A673 (cell line): ENCODE results near the gene ACVR1B. TPM values are rescaled to one million over a fixed set of nuclear protein-coding genes. Genes with fewer than 3 reads are reported as not detected.

ENCODE experiments used
- BruUV-seq: library from RNA; stranded (reverse); fragments of 400-500 nt; replicated peaks from 2 replicates; lab custom pipeline; 2021; lab: Mats Ljungman, UMichigan
- CTCF ChIA-PET: fragments of 300-600 bp; sonication (Branson Sonifier 250); formaldehyde crosslinking; loops from one replicate; lab custom pipeline; 2022; ENCODE audit warnings: antibody characterized with exemption; lab: Charles Lee
- POLR2A ChIA-PET: fragments of 300-600 bp; sonication (Branson Sonifier 250); formaldehyde crosslinking; loops from one replicate; lab custom pipeline; 2022; ENCODE audit warnings: antibody characterized with exemption; ENCODE audit not compliant: low non-redundant PET; lab: Charles Lee
- DNase-seq: peaks from one replicate; pipeline ENCODE4 v3.0.0-alpha.2; 2015; ENCODE audit warnings: low spot score
- H3K27ac ChIP-seq: fragments of 200-600 bp; sonication (generic); 2 replicates; pipeline ENCODE4 v1.5.1; 2016; ENCODE audit warnings: mixed run types, low read depth, mild to moderate bottlenecking, mixed read lengths, antibody characterized with exemption, low read length; ENCODE audit not compliant: poor library complexity, severe bottlenecking
- H3K27me3 ChIP-seq: fragments of 200-600 bp; sonication (generic); replicated peaks from 2 replicates; pipeline ENCODE4 v1.6.1; 2017; ENCODE audit warnings: mixed run types, low read depth, mild to moderate bottlenecking, mixed read lengths, antibody characterized with exemption, low read length; ENCODE audit not compliant: insufficient read depth, poor library complexity
- H3K36me3 ChIP-seq: fragments of 200-600 bp; sonication (generic); 2 replicates; pipeline ENCODE4 v1.6.1; 2016; ENCODE audit warnings: mixed run types, mild to moderate bottlenecking, mixed read lengths, antibody characterized with exemption, low read length; ENCODE audit not compliant: insufficient read depth, poor library complexity, severe bottlenecking
- H3K4me1 ChIP-seq: fragments of 200-600 bp; sonication (generic); 2 replicates; pipeline ENCODE4 v1.6.1; 2017; ENCODE audit warnings: mixed run types, mild to moderate bottlenecking, mixed read lengths, antibody characterized with exemption, low read length; ENCODE audit not compliant: insufficient read depth, poor library complexity, severe bottlenecking
- H3K4me3 ChIP-seq: fragments of 200-600 bp; sonication (generic); 2 replicates; pipeline ENCODE4 v1.5.1; 2016; ENCODE audit warnings: low read depth, mixed run types, mild to moderate bottlenecking, mixed read lengths, low read length; ENCODE audit not compliant: poor library complexity, severe bottlenecking
- H3K9me3 ChIP-seq: fragments of 200-600 bp; sonication (generic); 2 replicates; pipeline ENCODE4 v1.6.1; 2016; ENCODE audit warnings: mixed run types, low read depth, mild to moderate bottlenecking, mixed read lengths, antibody characterized with exemption, low read length; ENCODE audit not compliant: poor library complexity, severe bottlenecking
- CTCF ChIP-seq: fragments of 300-800, 200-600 bp; sonication (generic); conservative IDR thresholded peaks from 2 replicates; pipeline ENCODE4 v1.5.1; 2017; ENCODE audit warnings: low read depth, mild to moderate bottlenecking, antibody characterized with exemption, low read length, moderate library complexity, mixed read lengths
- EZH2 ChIP-seq: fragments of 200-600 bp; sonication (generic); IDR thresholded peaks from 2 replicates; pipeline ENCODE4 v1.6.1; 2017; ENCODE audit warnings: borderline replicate concordance, low read depth, mild to moderate bottlenecking, mixed read lengths, antibody characterized with exemption, low read length; ENCODE audit not compliant: poor library complexity, severe bottlenecking
- intact Hi-C: fragments of 100-400 bp; cut with micrococcal nuclease; formaldehyde crosslinking; loops from one replicate; pipeline ENCODE4 v1.10.0; 2022; ENCODE audit not compliant: unreplicated experiment
- total RNA-seq: library from RNA; stranded (reverse); gene quantifications from 2 replicates; pipeline ENCODE4 v1.2.3, GENCODE V29; 2021

The ACVR1B gene
- total RNA-seq, 1 experiment from 2014 or later, result 27.4 TPM

- CTCF ChIA-PET, result interaction anchor here (0.6 to 2.7 kb wide), 5 partner anchors 10 to 80 kb away, joined by 3 to 38 read pairs (median 6); no protein-coding TSS in a partner anchor
- TF ChIP-seq EZH2, result no peak
- no peak overlapping the region for H3K4me3 ChIP-seq
- peaks cover 7% of the 10 kb centered on the region for H3K4me1 ChIP-seq
- no peaks in the 10 kb centered on the region for H3K27me3 ChIP-seq
- DNase-seq, result no peak
- H3K36me3 ChIP-seq, result no peaks in the 10 kb centered on the region
- H3K27ac ChIP-seq, result no peak overlapping the region
- H3K9me3 ChIP-seq, result no peaks in the 10 kb centered on the region
- BruUV-seq, result no TSS peak
- POLR2A ChIA-PET, result no interaction called here
- intact Hi-C loops, result no loop called here
Observed at GRCh38 chr12:52003016-52003550, 51.6 kb downstream of the ACVR1B start.

GRCh38 chr12:52003591-52003990 is 52.1 kb downstream of the ACVR1B start:
- no peak for DNase-seq
- intact Hi-C loops, result no loop called here
- Histone ChIP-seq H3K27me3 (no peaks in the 10 kb centered on the region), H3K4me3 (no peak overlapping the region), H3K4me1 (peaks cover 7% of the 10 kb centered on the region), H3K9me3 (no peaks in the 10 kb centered on the region), H3K36me3 (no peaks in the 10 kb centered on the region), H3K27ac (no peak overlapping the region)
- ChIA-PET CTCF (interaction anchor here (0.6 to 2.7 kb wide), 5 partner anchors 10 to 79 kb away, joined by 3 to 38 read pairs (median 6); no protein-coding TSS in a partner anchor), POLR2A (no interaction called here)
- TF ChIP-seq CTCF (no peak), EZH2 (no peak)
- BruUV-seq, result no TSS peak

GRCh38 chr12:52004042-52004648 is 52.6 kb downstream of the ACVR1B start:
- peak; percentile 77 for DNase-seq
- TF ChIP-seq CTCF, result peak; percentile 74
- no peak for TF ChIP-seq EZH2
- intact Hi-C loops, result no loop called here
- ChIA-PET CTCF (interaction anchor here (0.6 to 2.7 kb wide), 8 partner anchors 11 to 822 kb away, joined by 3 to 38 read pairs (median 4); no protein-coding TSS in a partner anchor), POLR2A (interaction anchor here (0.6 kb wide), 1 partner anchor 280 kb away, joined by 4 read pairs; no protein-coding TSS in a partner anchor)
- Histone ChIP-seq H3K27ac (no peak overlapping the region), H3K9me3 (no peaks in the 10 kb centered on the region), H3K36me3 (no peaks in the 10 kb centered on the region), H3K4me1 (peaks cover 7% of the 10 kb centered on the region), H3K4me3 (no peak overlapping the region), H3K27me3 (no peaks in the 10 kb centered on the region)
- BruUV-seq, result no TSS peak
